ENCODE measurements around the gene CDH26.

CDH26 gene

GRCh38 chr20:60051911-60052310, 93.7 kb downstream of the CDH26 start:
- H3K4me3 ChIP-seq (ENCODE audit: low read length): no peak overlapping the region
- TF ChIP-seq CTCF (conservative IDR thresholded peaks at IDR 0.05; ENCODE audit: low read length): no peak
- DNase-seq (ENCODE audit: low read depth): no peak

- no peak for TF ChIP-seq CTCF (conservative IDR thresholded peaks at IDR 0.05; ENCODE audit: low read length)
- no peak overlapping the region for H3K4me3 ChIP-seq (ENCODE audit: low read length)
- no peak for DNase-seq (ENCODE audit: low read depth)
Observed at GRCh38 chr20:60052322-60052721, 94.1 kb downstream of the CDH26 start.

DNA sequence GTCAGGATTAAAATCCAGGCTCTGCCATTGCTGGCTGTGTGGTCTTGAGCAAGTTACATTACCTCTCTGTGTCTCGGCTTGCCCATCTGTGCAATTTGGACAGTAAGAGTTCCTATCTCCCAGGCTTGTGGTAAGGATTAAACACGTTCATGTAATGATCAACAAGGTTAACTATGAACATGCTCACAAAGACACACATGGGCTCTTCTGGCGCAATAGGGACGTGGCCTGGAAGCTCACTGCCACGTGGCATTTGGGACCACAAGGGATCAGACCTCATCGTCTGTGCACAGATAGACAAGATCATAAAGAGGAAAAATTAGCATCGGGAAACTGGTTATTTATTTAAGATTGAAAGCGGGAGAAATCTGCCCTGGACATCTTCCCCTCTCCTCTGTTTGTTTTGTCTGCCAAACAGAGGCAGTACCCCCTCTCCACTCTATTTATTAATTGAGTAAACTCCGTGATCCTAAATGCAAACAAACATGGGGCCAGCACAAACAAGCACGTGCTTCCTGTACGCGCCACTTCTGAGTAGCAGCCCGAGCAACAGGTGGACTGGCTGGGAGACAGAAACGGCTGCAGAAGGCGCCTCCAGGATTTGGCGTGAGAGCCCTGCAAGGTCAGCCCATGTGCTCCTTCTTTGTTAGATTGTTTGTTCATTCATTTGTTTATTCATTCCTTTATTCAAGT, 95.0 kb downstream of the CDH26 start:
- DNase-seq (ENCODE audit: low read depth): no peak
- TF ChIP-seq CTCF (conservative IDR thresholded peaks at IDR 0.05; ENCODE audit: low read length): no peak
- H3K4me3 ChIP-seq (ENCODE audit: low read length): no peak overlapping the region

DNA sequence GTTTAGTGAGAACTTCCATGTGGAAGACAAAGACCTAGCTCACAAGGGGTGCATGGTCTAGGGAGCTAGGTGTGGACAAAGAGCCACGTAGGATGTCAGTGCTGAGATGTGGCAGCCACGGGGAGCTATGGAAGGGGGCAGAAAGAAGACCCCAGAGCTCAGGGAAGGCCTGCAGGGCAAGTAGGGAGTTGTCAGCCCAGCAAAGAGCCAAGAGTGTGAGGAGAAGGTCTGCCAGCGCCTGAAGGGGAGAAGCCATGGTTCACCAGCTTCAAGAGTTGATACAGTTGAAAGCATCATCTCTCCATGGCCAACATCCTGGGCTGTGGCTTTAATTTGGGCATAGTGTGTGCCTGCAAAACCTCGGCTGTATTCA, 95.6 kb downstream of the CDH26 start:
- no peak for DNase-seq (ENCODE audit: low read depth)

DNA sequence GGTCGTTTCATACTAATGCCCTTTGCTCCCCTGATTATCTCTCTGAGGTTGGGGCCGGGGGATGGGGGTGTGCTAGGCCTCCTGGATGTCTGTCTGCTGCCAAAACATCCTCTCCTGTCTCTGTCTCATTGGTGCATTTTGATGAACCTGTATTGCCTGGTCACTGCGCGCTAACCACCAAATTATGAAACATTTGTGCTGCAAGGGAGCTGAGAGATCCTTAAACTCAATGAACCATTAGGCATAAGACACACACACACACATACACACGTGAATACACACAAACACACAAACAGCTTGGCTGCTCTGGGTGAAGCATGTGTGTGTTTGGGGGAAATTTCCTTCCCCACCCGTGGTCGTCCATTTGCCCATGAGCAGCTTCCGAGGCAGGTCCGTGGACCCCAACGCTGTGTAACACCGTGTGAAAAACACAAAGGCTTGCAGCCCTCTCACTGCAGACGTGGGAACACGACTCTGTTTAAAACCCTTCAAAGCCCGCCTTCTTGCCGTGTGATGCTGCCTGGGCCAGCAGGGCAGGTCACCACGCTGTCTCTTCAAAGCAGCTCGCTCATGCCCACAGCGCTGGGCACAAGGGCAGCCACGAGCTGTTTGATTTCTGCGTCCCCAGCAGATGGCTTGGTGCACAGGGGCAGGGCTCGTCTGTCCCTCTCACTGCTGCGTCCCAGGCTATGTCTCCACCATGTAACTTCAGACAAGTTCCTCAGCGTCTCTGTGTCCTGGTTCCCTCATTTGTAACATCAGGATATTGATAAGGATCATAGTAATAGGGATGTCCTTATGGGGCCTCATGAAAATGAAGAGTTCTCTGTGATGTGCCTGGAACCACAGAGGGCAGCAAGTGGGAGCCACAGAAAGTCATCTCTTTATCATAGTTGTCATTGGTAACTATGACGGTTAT, 96.8 kb downstream of the CDH26 start:
- DNase-seq (ENCODE audit: low read depth): no peak
- TF ChIP-seq CTCF (conservative IDR thresholded peaks at IDR 0.05; ENCODE audit: low read length): no peak
- no peak overlapping the region for H3K4me3 ChIP-seq (ENCODE audit: low read length)

More for the DNA sequence above, 95.6 kb downstream of the CDH26 start:
- no peak for TF ChIP-seq CTCF (conservative IDR thresholded peaks at IDR 0.05; ENCODE audit: low read length)
- H3K4me3 ChIP-seq (ENCODE audit: low read length): no peak overlapping the region

DNA sequence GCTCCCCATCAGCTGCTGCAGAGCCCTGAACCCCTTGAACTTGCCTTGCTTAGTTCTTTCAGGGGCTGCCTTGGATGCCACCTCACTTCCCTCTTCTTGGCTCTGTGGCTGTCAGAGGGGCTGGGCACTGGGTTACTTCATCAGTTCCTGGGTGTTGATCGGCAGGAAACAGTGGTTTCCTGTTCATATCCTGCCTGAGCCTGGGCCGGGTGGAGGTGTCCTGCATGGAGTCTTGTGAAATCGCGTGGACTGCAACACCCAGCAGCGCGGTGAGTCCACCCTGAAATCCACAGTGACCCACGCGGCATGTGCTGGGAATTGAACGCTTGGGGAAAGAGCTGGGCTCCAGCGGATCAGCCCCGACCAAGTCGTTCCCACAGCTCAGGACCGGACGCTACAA, 97.5 kb downstream of the CDH26 start:
- no peak for TF ChIP-seq CTCF (conservative IDR thresholded peaks at IDR 0.05; ENCODE audit: low read length)
- H3K4me3 ChIP-seq (ENCODE audit: low read length): no peak overlapping the region
- peak; percentile 34 for DNase-seq (ENCODE audit: low read depth)
